Thyroid gland (tissue), 4 donors: ENCODE results near the gene SETD1A. TPM values are rescaled to one million over a fixed set of nuclear protein-coding genes. Genes with fewer than 3 reads are reported as not detected.

Experiments
- DNase-seq, 2 donors: peaks; one replicate each; pipeline ENCODE4 v3.0.0-alpha.2; 2019
- H3K27ac ChIP-seq, 3 donors: fragments of 200-600 bp; sonication (generic); 1 replicate in 2 of 3; 2 replicates in 1 of 3; pipeline ENCODE4 v1.5.1; 2016 to 2019; ENCODE audit warnings: mild to moderate bottlenecking in 1 of 3, moderate library complexity in 1 of 3
- H3K27me3 ChIP-seq: fragments of 200-600 bp; sonication (generic); one replicate; pipeline ENCODE4 v1.5.1; 2019
- H3K36me3 ChIP-seq, 2 donors: fragments of 200-600 bp; sonication (generic); one replicate each; pipeline ENCODE4 v1.5.1; 2016 to 2019
- H3K4me1 ChIP-seq, 2 donors: fragments of 200-600 bp; sonication (generic); one replicate each; pipeline ENCODE4 v1.5.1; 2017 to 2019
- H3K4me3 ChIP-seq, 3 donors: fragments of 200-600 bp; sonication (generic); replicated peaks in 1 of 3; 1 replicate in 2 of 3; 2 replicates in 1 of 3; pipeline ENCODE4 v1.5.1; 2016; ENCODE audit warnings: mild to moderate bottlenecking in 1 of 3
- H3K9me3 ChIP-seq: fragments of 200-600 bp; sonication (generic); one replicate; pipeline ENCODE4 v1.5.1; 2017
- CTCF ChIP-seq, 6 experiments: fragments of 200-600 bp in 3 of 6; fragments of 450-650 bp in 3 of 6; sonication (generic) in 3 of 6; IDR thresholded peaks; one replicate each; pipeline ENCODE4 v1.5.1; 2016 to 2019; ENCODE audit warnings: antibody characterized with exemption in 6 of 6, mild to moderate bottlenecking in 2 of 6, inconsistent platforms in 1 of 6, moderate library complexity in 1 of 6
- POLR2A ChIP-seq, 2 donors: fragments of 450-650 bp; IDR thresholded peaks; one replicate each; pipeline ENCODE4 v1.6.1; 2017; ENCODE audit warnings: antibody characterized with exemption in 2 of 2, mild to moderate bottlenecking in 2 of 2, moderate library complexity in 1 of 2
- WGBS, 2 donors: methylation state at CpG; one replicate each; pipeline ENCODE4 v1.1.5; 2017; 5-methylcytosine and 5-hydroxymethylcytosine counted together
- intact Hi-C: fragments of 100-400 bp; cut with DNase I; formaldehyde crosslinking; loops from one replicate; pipeline ENCODE4 v1.15.1; 2023
- total RNA-seq, 4 donors: library from RNA; depleted of rRNA; stranded (reverse); fragments of >200 nt; gene quantifications; one replicate each; pipeline ENCODE4 v1.2.3, GENCODE V29; 2016

SETD1A gene
- total RNA-seq, 4 donors from 2014 or later, result 7.7 to 11.4 (median 9.2) TPM

DNA sequence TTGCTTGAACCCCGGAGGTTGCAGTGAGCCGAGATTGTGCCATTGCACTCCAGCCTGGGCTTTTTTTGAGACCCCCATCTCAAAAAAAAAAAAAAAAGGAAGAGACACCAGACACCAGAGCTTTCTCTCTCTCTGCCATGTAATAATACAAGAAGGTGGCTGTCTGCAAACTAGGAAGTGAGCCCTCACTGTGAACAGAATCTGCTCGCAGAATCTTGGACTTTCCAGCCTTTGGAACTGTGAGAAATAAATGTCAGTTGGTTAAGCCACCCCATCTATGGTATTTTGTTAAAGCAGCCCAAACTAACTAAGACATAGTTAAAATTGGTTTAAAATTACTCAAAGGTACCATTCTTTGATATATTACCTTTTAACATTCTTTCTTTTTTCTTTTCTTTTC is 63.0 kb downstream of the SETD1A start:
- Histone ChIP-seq H3K4me1 (no peaks in the 10 kb centered on the region), H3K27me3 (no peaks in the 10 kb centered on the region), H3K9me3 (no peaks in the 10 kb centered on the region), H3K27ac (no peak overlapping the region), H3K4me3 (no peak overlapping the region), H3K36me3 (no peaks in the 10 kb centered on the region)
- WGBS, 2 donors, result 90 to 91% methylated on average over 3 of the region's 3 CpGs
- intact Hi-C loops, result no loop called here
- DNase-seq, result no peak
- TF ChIP-seq POLR2A (IDR thresholded peaks at IDR 0.05) (no peak), CTCF (IDR thresholded peaks at IDR 0.05) (no peak)

- no peak for DNase-seq
- WGBS, 2 donors, result 77% methylated on average over 12 of the region's 12 CpGs
- Histone ChIP-seq H3K27me3 (no peaks in the 10 kb centered on the region), H3K4me3 (no peak overlapping the region), H3K4me1 (no peaks in the 10 kb centered on the region), H3K36me3 (no peaks in the 10 kb centered on the region), H3K27ac (no peak overlapping the region), H3K9me3 (no peaks in the 10 kb centered on the region)
- intact Hi-C loops, result no loop called here
- no peak for TF ChIP-seq CTCF (IDR thresholded peaks at IDR 0.05)
- no peak for TF ChIP-seq POLR2A (IDR thresholded peaks at IDR 0.05)
These were observed 65.1 kb downstream of the SETD1A start for GRCh38 chr16:31022544-31023251.

DNA sequence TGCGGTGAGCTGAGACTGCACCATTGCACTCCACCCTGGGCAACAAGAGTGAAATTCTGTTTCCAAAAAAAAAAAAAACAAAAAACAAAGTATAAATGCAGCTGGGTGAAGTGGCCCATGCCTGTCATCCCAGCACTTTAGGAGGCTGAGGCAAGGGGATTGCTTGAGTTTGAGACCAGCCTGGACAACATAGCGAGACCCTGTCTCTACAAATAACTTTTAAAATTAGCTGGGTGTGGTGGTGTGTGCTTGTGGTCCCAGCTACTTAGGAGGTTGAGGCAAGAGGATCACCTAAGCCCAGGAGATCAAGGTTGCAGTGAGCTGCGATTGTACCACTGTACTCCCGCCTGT is 65.7 kb downstream of the SETD1A start:
- WGBS, 2 donors, result 87 to 88% methylated on average over 4 of the region's 4 CpGs
- H3K4me1 ChIP-seq, result no peaks in the 10 kb centered on the region
- no peak overlapping the region for H3K4me3 ChIP-seq
- no peak for DNase-seq
- intact Hi-C loops, result no loop called here
- H3K27me3 ChIP-seq, result no peaks in the 10 kb centered on the region
- no peak for TF ChIP-seq CTCF (IDR thresholded peaks at IDR 0.05)
- no peak for TF ChIP-seq POLR2A (IDR thresholded peaks at IDR 0.05)
- no peaks in the 10 kb centered on the region for H3K9me3 ChIP-seq
- no peak overlapping the region for H3K27ac ChIP-seq
- H3K36me3 ChIP-seq, result no peaks in the 10 kb centered on the region

DNA sequence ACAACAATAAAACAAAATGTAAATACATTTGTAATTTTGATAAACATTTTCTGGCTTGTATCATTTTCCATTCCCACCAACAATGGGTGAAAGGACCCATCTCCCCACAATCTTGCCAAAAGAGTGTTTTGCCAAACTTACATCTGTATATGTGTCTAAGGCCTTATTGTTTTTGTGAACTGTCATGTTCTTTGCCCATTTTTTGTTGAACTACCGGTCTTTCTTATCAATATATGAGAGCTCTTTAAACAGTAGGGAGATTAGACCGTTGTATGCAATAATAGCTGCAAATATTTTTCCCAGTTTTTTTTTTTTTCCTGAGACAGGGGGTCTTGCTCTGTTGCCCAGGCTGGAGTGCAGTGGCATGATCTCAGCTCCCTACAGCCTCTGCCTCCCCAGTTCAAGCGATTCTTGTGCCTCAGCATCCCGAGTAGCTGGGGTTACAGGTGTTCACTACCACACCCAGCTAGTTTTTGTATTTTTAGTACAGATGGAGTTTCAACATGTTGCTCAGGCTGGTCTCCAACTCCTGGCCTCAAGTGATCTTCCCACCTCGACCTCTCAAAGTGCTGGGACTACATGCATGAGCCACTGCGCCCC is 66.2 kb downstream of the SETD1A start:
- TF ChIP-seq CTCF (IDR thresholded peaks at IDR 0.05) (no peak), POLR2A (IDR thresholded peaks at IDR 0.05) (no peak)
- Histone ChIP-seq H3K36me3 (no peaks in the 10 kb centered on the region), H3K4me1 (no peaks in the 10 kb centered on the region), H3K27ac (no peak overlapping the region), H3K27me3 (no peaks in the 10 kb centered on the region), H3K9me3 (no peaks in the 10 kb centered on the region), H3K4me3 (no peak overlapping the region)
- DNase-seq, result no peak
- intact Hi-C loops, result no loop called here
- WGBS, 2 donors, result 72 to 75% methylated on average over 6 of the region's 6 CpGs

GRCh38 chr16:31025339-31025738 is 67.8 kb downstream of the SETD1A start:
- no peak for TF ChIP-seq CTCF (IDR thresholded peaks at IDR 0.05)
- no peak for TF ChIP-seq POLR2A (IDR thresholded peaks at IDR 0.05)
- Histone ChIP-seq H3K4me1 (no peaks in the 10 kb centered on the region), H3K36me3 (no peaks in the 10 kb centered on the region), H3K4me3 (no peak overlapping the region), H3K9me3 (no peaks in the 10 kb centered on the region), H3K27me3 (no peaks in the 10 kb centered on the region), H3K27ac (no peak overlapping the region)
- WGBS, 2 donors, result 71 to 85% methylated on average over 5 of the region's 5 CpGs
- intact Hi-C loops, result no loop called here
- no peak for DNase-seq
